ENCODE results near the gene DCAF5.
"Not testable (repeated sequence)": the region's sequence is repeated elsewhere in the genome, so short reads cannot be mapped to it uniquely, and the experiment has no call there.

Gene DCAF5

GRCh38 chr14:69040353-69040752 lies 112.6 kb downstream of the DCAF5 start:
- no peak for DNase-seq

GRCh38 chr14:69039288-69039628 lies 113.7 kb downstream of the DCAF5 start:
- DNase-seq: no peak

- DNase-seq: no peak
Observed at GRCh38 chr14:69038455-69039287, 114.2 kb downstream of the DCAF5 start.

- DNase-seq: no peak
Observed at GRCh38 chr14:69037790-69038454, 115.0 kb downstream of the DCAF5 start.

GRCh38 chr14:69036757-69037506 lies 116.0 kb downstream of the DCAF5 start:
- DNase-seq: no peak

- no peak for DNase-seq
Observed at GRCh38 chr14:69034612-69035262, 118.2 kb downstream of the DCAF5 start.

- DNase-seq: no peak
Observed at GRCh38 chr14:69027242-69027913, 125.5 kb downstream of the DCAF5 start.

GRCh38 chr14:69023035-69023434 lies 129.9 kb downstream of the DCAF5 start:
- DNase-seq: no peak

- not testable (repeated sequence) for DNase-seq
Observed at GRCh38 chr14:69022093-69022492, 130.8 kb downstream of the DCAF5 start.

- no peak for DNase-seq
Observed at GRCh38 chr14:69017706-69018105, 135.2 kb downstream of the DCAF5 start.

- no peak for DNase-seq
Observed at GRCh38 chr14:69014829-69015259, 138.1 kb downstream of the DCAF5 start.

- DNase-seq: no peak
Observed at GRCh38 chr14:69013943-69014782, 138.8 kb downstream of the DCAF5 start.

- DNase-seq: no peak
Observed at GRCh38 chr14:69012256-69012953, 140.5 kb downstream of the DCAF5 start.

- DNase-seq: no peak
Observed at GRCh38 chr14:69010648-69011047, 142.3 kb downstream of the DCAF5 start.

GRCh38 chr14:69008421-69008884 lies 144.5 kb downstream of the DCAF5 start:
- DNase-seq: no peak

- no peak for DNase-seq
Observed at GRCh38 chr14:69006346-69006745, 146.6 kb downstream of the DCAF5 start.

- no peak for DNase-seq
Observed at GRCh38 chr14:69005432-69006148, 147.3 kb downstream of the DCAF5 start.

- DNase-seq: no peak
Observed at GRCh38 chr14:69004731-69005431, 148.0 kb downstream of the DCAF5 start.

GRCh38 chr14:69003626-69004025 lies 149.3 kb downstream of the DCAF5 start:
- no peak for DNase-seq
